DOHH2 (cell line): ENCODE measurements around the gene ZMIZ1.

Experiments
- H3F3A ChIP-seq: fragments of 200-600 bp; sonication (generic), shearing (Covaris generic); 2 replicates; pipeline ENCODE4 v1.6.0; 2016; ENCODE audit warnings: antibody characterized with exemption, mild to moderate bottlenecking; ENCODE audit not compliant: control insufficient read depth, insufficient read depth
- H3K27ac ChIP-seq: fragments of 200-600 bp; sonication (generic); 2 replicates; pipeline ENCODE4 v1.5.1; 2014; ENCODE audit warnings: low read depth, mild to moderate bottlenecking, low read length, moderate library complexity
- H3K27me3 ChIP-seq: fragments of 200-600 bp; sonication (generic); 2 replicates; pipeline ENCODE4 v1.6.1; 2014; ENCODE audit warnings: mild to moderate bottlenecking, low read length, mixed read lengths; ENCODE audit not compliant: control insufficient read depth
- H3K36me3 ChIP-seq: fragments of 200-600 bp; sonication (generic); 2 replicates; pipeline ENCODE4 v1.6.1; 2014; ENCODE audit warnings: mild to moderate bottlenecking, low read length, moderate library complexity, mixed read lengths; ENCODE audit not compliant: control insufficient read depth
- H3K4me1 ChIP-seq: fragments of 200-600 bp; sonication (generic); 2 replicates; pipeline ENCODE4 v1.6.1; 2014; ENCODE audit warnings: mild to moderate bottlenecking, low read length, mixed read lengths; ENCODE audit not compliant: control insufficient read depth
- H3K4me2 ChIP-seq: fragments of 200-600 bp; sonication (generic); 2 replicates; pipeline ENCODE4 v1.6.0; 2014; ENCODE audit warnings: mild to moderate bottlenecking, low read length, moderate library complexity
- H3K4me3 ChIP-seq: fragments of 200-600 bp; sonication (generic); 2 replicates; pipeline ENCODE4 v1.5.1; 2014; ENCODE audit warnings: mild to moderate bottlenecking, low read length, mixed read lengths
- H3K79me2 ChIP-seq: fragments of 200-600 bp; sonication (generic); 2 replicates; pipeline ENCODE4 v1.6.1; 2014; ENCODE audit warnings: mild to moderate bottlenecking, low read length, mixed read lengths; ENCODE audit not compliant: control insufficient read depth
- H3K9me2 ChIP-seq: fragments of 200-600 bp; sonication (generic); replicated peaks from 2 replicates; pipeline ENCODE4 v1.6.1; 2014; ENCODE audit warnings: mild to moderate bottlenecking, low read length, mixed read lengths; ENCODE audit not compliant: control insufficient read depth
- H3K9me3 ChIP-seq: fragments of 200-600 bp; sonication (generic); 2 replicates; pipeline ENCODE4 v1.6.1; 2014; ENCODE audit warnings: antibody characterized with exemption, low read length, mixed read lengths; ENCODE audit not compliant: control insufficient read depth, insufficient read depth
- H4K20me1 ChIP-seq: fragments of 200-600 bp; sonication (generic); 2 replicates; pipeline ENCODE4 v1.6.0; 2014; ENCODE audit warnings: low read depth, mild to moderate bottlenecking, antibody characterized with exemption, low read length, moderate library complexity; ENCODE audit not compliant: control insufficient read depth, insufficient read depth
- CTCF ChIP-seq: fragments of 200-600 bp; sonication (generic); IDR thresholded peaks from one replicate; pipeline ENCODE4 v1.5.1; 2014; ENCODE audit warnings: antibody characterized with exemption, mild to moderate bottlenecking, low read depth, low read length; ENCODE audit not compliant: poor library complexity, severe bottlenecking
- EZH2phosphoT487 ChIP-seq: fragments of 200-600 bp; sonication (generic); IDR thresholded peaks from 2 replicates; pipeline ENCODE4 v1.6.1; 2017; ENCODE audit warnings: borderline replicate concordance, mild to moderate bottlenecking, antibody characterized with exemption, low read length, moderate library complexity, mixed read lengths

The ZMIZ1 gene

DNA sequence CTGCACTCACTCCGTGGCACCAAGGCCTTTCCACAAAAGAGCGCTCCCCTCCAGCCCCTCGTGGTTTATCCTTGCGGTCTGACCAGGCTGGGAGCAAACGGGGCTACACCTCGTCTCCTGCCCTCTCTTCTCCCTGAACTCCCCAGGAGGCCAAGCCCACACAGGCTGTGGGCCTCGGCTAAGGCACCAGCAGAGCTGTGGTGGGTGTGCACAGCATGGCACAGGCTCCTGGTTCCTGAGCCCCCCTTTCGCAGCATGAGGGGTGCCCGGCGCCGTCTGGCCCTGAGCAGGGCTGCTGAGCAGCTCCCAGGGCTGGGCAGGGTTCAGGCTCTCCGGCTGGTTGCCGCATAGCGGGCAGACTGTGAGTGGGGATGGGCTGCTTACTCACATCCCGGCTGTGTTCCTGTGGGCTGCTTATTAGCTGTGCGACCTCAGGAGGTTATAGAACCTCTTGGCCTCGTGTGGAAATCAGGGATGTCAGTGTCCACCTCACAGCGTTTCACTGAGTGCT, 90.4 kb downstream of the ZMIZ1 start:
- no peaks in the 10 kb centered on the region for H3K79me2 ChIP-seq
- no peaks in the 10 kb centered on the region for H3K36me3 ChIP-seq
- no peak overlapping the region for H3K4me2 ChIP-seq
- no peaks in the 10 kb centered on the region for H3K27me3 ChIP-seq
- H3K9me3 ChIP-seq, result no peaks in the 10 kb centered on the region
- H3K27ac ChIP-seq, result no peak overlapping the region
- H4K20me1 ChIP-seq, result no peaks in the 10 kb centered on the region
- TF ChIP-seq CTCF (no peak), EZH2phosphoT487 (no peak)
- no peaks in the 10 kb centered on the region for H3K9me2 ChIP-seq
- H3K4me1 ChIP-seq, result no peaks in the 10 kb centered on the region
- no peak overlapping the region for H3K4me3 ChIP-seq
- no peaks in the 10 kb centered on the region for H3F3A ChIP-seq

DNA sequence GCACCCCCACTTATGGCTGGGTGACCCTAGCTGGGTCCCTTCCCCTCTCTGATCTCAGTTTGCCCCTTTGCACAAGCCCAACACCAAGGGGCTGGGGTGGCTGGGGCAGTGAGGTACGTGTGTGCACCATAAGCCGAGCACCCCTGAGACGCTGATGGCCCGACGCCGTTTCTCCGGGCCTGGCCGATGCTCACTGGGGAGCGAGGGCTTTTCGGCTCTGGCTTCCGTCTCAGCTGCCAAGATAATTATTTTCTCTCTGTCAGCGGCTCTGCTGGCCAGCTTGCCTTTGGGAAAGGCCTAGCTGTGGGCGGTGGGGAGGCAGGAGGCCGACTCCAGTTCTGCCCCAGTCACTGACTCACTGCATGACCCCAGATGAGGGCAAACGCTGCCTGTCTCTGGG, 91.0 kb downstream of the ZMIZ1 start:
- H3K36me3 ChIP-seq, result no peaks in the 10 kb centered on the region
- no peak overlapping the region for H3K4me3 ChIP-seq
- no peaks in the 10 kb centered on the region for H3K4me1 ChIP-seq
- no peak overlapping the region for H3K4me2 ChIP-seq
- no peaks in the 10 kb centered on the region for H4K20me1 ChIP-seq
- H3F3A ChIP-seq, result no peaks in the 10 kb centered on the region
- no peaks in the 10 kb centered on the region for H3K9me3 ChIP-seq
- no peak overlapping the region for H3K27ac ChIP-seq
- H3K27me3 ChIP-seq, result no peaks in the 10 kb centered on the region
- H3K9me2 ChIP-seq, result no peaks in the 10 kb centered on the region
- H3K79me2 ChIP-seq, result no peaks in the 10 kb centered on the region
- no peak for TF ChIP-seq EZH2phosphoT487
- TF ChIP-seq CTCF, result no peak

DNA sequence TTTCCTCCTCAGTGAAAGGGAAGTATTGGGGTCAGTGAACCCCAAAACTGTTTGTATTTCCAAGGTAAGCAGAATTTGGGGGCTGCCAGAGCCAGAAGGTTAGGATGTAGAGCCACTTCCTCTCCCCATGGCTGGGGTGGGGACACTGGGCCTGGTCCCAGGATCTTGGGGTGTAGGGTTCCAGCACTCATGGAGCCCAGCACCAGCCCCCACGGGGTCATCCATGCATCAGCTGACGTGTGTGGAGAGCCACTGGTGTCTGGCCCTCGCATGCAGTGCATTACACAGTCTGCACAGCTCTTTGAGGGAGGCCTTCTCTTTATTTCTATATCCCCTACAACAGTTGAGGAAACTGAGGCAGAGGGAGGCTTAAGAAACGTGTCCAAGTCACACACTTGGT, 91.4 kb downstream of the ZMIZ1 start:
- Histone ChIP-seq H4K20me1 (no peaks in the 10 kb centered on the region), H3K36me3 (no peaks in the 10 kb centered on the region), H3K27me3 (no peaks in the 10 kb centered on the region), H3F3A (no peaks in the 10 kb centered on the region), H3K4me3 (no peak overlapping the region), H3K4me1 (no peaks in the 10 kb centered on the region), H3K27ac (no peak overlapping the region), H3K79me2 (no peaks in the 10 kb centered on the region), H3K9me2 (no peaks in the 10 kb centered on the region), H3K4me2 (no peak overlapping the region), H3K9me3 (no peaks in the 10 kb centered on the region)
- no peak for TF ChIP-seq EZH2phosphoT487
- no peak for TF ChIP-seq CTCF
